Measurements from ENCODE around the gene NAA60.

- no peak for TF ChIP-seq CTCF (IDR thresholded peaks at IDR 0.05; ENCODE audit: poor library complexity, severe bottlenecking)
- TF ChIP-seq POLR2AphosphoS5 (IDR thresholded peaks at IDR 0.05), result no peak
- no peak for TF ChIP-seq TAF1 (IDR thresholded peaks at IDR 0.05; ENCODE audit: low read depth)
- TF ChIP-seq RAD21 (conservative IDR thresholded peaks at IDR 0.05), result no peak
- no peak for TF ChIP-seq SMC3 (conservative IDR thresholded peaks at IDR 0.05; ENCODE audit: poor library complexity)
- no peak for TF ChIP-seq EZH2 (IDR thresholded peaks at IDR 0.05; ENCODE audit: borderline replicate concordance, insufficient read depth, low read length, poor library complexity, severe bottlenecking)
- TF ChIP-seq MXI1 (conservative IDR thresholded peaks at IDR 0.05; ENCODE audit: poor library complexity, severe bottlenecking), result no peak
- no peak for TF ChIP-seq EP300 (conservative IDR thresholded peaks at IDR 0.05; ENCODE audit: poor library complexity, severe bottlenecking)
- no peak for TF ChIP-seq REST (IDR thresholded peaks at IDR 0.05; ENCODE audit: borderline replicate concordance)
Measured at GRCh38 chr16:3454631-3455147, 11.2 kb downstream of the NAA60 start.

Measured in neural cell (in vitro differentiated cells).